Activated T-helper 1 cell treated with Interleukin-2 at 50 U/mL for 16 hours (primary cell): ENCODE data around the gene PXK.
"Not testable (repeated sequence)": the region's sequence is repeated elsewhere in the genome, so short reads cannot be mapped to it uniquely, and the experiment has no call there.

Experiments
- DNase-seq: peaks from one replicate; pipeline ENCODE4 v3.0.0-alpha.2; 2020; ENCODE audit warnings: low read depth

The PXK gene

GRCh38 chr3:58332575-58333188 is at the start of gene PXK:
PXK (plus strand) TSS chr3:58332892; CDS start chr3:58332989, 97 bp downstream.
- peak; percentile 65 for DNase-seq

- no peak for DNase-seq
These were observed 47.4 kb upstream of the PXK start for GRCh38 chr3:58285334-58285733.

- DNase-seq = no peak
These were observed 45.3 kb upstream of the PXK start for GRCh38 chr3:58287354-58287753.

- no peak for DNase-seq
These were observed 44.5 kb upstream of the PXK start for GRCh38 chr3:58288011-58288728.

GRCh38 chr3:58288964-58289613 is 43.6 kb upstream of the PXK start:
- not testable (repeated sequence) for DNase-seq

GRCh38 chr3:58290446-58290845 is 42.2 kb upstream of the PXK start:
- DNase-seq = not testable (repeated sequence)

- DNase-seq = no peak
These were observed 40.9 kb upstream of the PXK start for GRCh38 chr3:58291671-58292338.

- no peak for DNase-seq
These were observed 39.8 kb upstream of the PXK start for GRCh38 chr3:58292866-58293265.

- DNase-seq = no peak
These were observed 39.2 kb upstream of the PXK start for GRCh38 chr3:58293516-58293915.

GRCh38 chr3:58296269-58296668 is 36.4 kb upstream of the PXK start:
- no peak for DNase-seq

GRCh38 chr3:58296843-58297242 is 35.8 kb upstream of the PXK start:
- no peak for DNase-seq

GRCh38 chr3:58298190-58298589 is 34.5 kb upstream of the PXK start:
- DNase-seq = no peak

- DNase-seq = no peak
These were observed 33.6 kb upstream of the PXK start for GRCh38 chr3:58299075-58299474.

GRCh38 chr3:58299839-58300516 is 32.7 kb upstream of the PXK start:
- DNase-seq = no peak

GRCh38 chr3:58305882-58306711 is 26.6 kb upstream of the PXK start, which contains the start of the genes HTD2 and RPP14:
HTD2 (plus strand) TSS chr3:58306520; CDS start chr3:58317614, 11,094 bp downstream.
RPP14 (plus strand) TSS chr3:58306245; CDS start chr3:58310330, 4,085 bp downstream.
- peak; percentile 97 for DNase-seq

- no peak for DNase-seq
These were observed 25.0 kb upstream of the PXK start for GRCh38 chr3:58307639-58308215.

- DNase-seq = no peak
These were observed 24.0 kb upstream of the PXK start for GRCh38 chr3:58308728-58309127.

GRCh38 chr3:58317811-58318210 is 14.9 kb upstream of the PXK start:
- no peak for DNase-seq

- no peak for DNase-seq
These were observed 10.9 kb upstream of the PXK start for GRCh38 chr3:58321791-58322190.

GRCh38 chr3:58322793-58323192 is 9.9 kb upstream of the PXK start:
- DNase-seq = no peak
